H9 (cell line): ENCODE data around the gene MRPL44. TPM values are rescaled to one million over a fixed set of nuclear protein-coding genes. Genes with fewer than 3 reads are reported as not detected.

Experiments
- DNase-seq: peaks from one replicate; pipeline ENCODE4 v3.0.0-alpha.2; 2017
- H2AFZ ChIP-seq: one replicate; pipeline ENCODE4 v1.6.1; 2013; ENCODE audit warnings: mild to moderate bottlenecking, low read length, control low read depth, moderate library complexity
- H2AK5ac ChIP-seq: 2 replicates; pipeline ENCODE4 v1.6.1; 2013; ENCODE audit warnings: low read length, control low read depth, mixed read lengths; ENCODE audit not compliant: insufficient read length
- H2BK120ac ChIP-seq: one replicate; pipeline ENCODE4 v1.6.1; 2013; ENCODE audit warnings: low read depth, mild to moderate bottlenecking, low read length, control low read depth, inconsistent platforms; ENCODE audit not compliant: poor library complexity, severe bottlenecking
- H2BK12ac ChIP-seq: 2 replicates; pipeline ENCODE4 v1.6.1; 2013; ENCODE audit warnings: low read length, control low read depth, mixed read lengths, low read depth; ENCODE audit not compliant: insufficient read length
- H2BK15ac ChIP-seq: 2 replicates; pipeline ENCODE4 v1.6.1; 2013; ENCODE audit warnings: low read depth, low read length, control low read depth
- H2BK20ac ChIP-seq: one replicate; pipeline ENCODE4 v1.6.1; 2013; ENCODE audit warnings: low read depth, mild to moderate bottlenecking, low read length, control low read depth, inconsistent platforms; ENCODE audit not compliant: poor library complexity, severe bottlenecking
- H2BK5ac ChIP-seq: 2 replicates; pipeline ENCODE4 v1.6.1; 2013; ENCODE audit warnings: low read length, control low read depth, mixed read lengths; ENCODE audit not compliant: insufficient read length
- H3K14ac ChIP-seq: 2 replicates; pipeline ENCODE4 v1.6.1; 2013; ENCODE audit warnings: low read length, control low read depth; ENCODE audit not compliant: insufficient read depth
- H3K18ac ChIP-seq: 2 replicates; pipeline ENCODE4 v1.6.1; 2013; ENCODE audit warnings: low read depth, mild to moderate bottlenecking, mixed read lengths, low read length, control low read depth; ENCODE audit not compliant: insufficient read length
- H3K23ac ChIP-seq: 2 replicates; pipeline ENCODE4 v1.6.1; 2013; ENCODE audit warnings: low read length, control low read depth, mixed read lengths, low read depth; ENCODE audit not compliant: insufficient read length
- H3K23me2 ChIP-seq: 2 replicates; pipeline ENCODE4 v1.6.1; 2013; ENCODE audit warnings: low read depth, mild to moderate bottlenecking, mixed read lengths, low read length, control low read depth; ENCODE audit not compliant: insufficient read length, poor library complexity, severe bottlenecking
- H3K27ac ChIP-seq: 2 replicates; pipeline ENCODE4 v1.5.1; 2013; ENCODE audit warnings: low read length, control low read depth, mixed read lengths, low read depth; ENCODE audit not compliant: insufficient read length
- H3K27me3 ChIP-seq: 2 replicates; pipeline ENCODE4 v1.6.1; 2013; ENCODE audit warnings: low read length, control low read depth, inconsistent platforms; ENCODE audit not compliant: insufficient read depth
- H3K4ac ChIP-seq: 2 replicates; pipeline ENCODE4 v1.6.1; 2013; ENCODE audit warnings: low read depth, mild to moderate bottlenecking, control low read depth, inconsistent platforms, low read length, moderate library complexity
- H3K4me1 ChIP-seq: 2 replicates; pipeline ENCODE4 v1.6.1; 2013; ENCODE audit warnings: low read length, control low read depth, inconsistent platforms; ENCODE audit not compliant: insufficient read depth
- H3K4me2 ChIP-seq: 2 replicates; pipeline ENCODE4 v1.6.1; 2013; ENCODE audit warnings: low read length, control low read depth, mixed read lengths; ENCODE audit not compliant: insufficient read length, insufficient read depth
- H3K56ac ChIP-seq: 2 replicates; pipeline ENCODE4 v1.6.1; 2013; ENCODE audit warnings: low read depth, mild to moderate bottlenecking, mixed read lengths, low read length, control low read depth; ENCODE audit not compliant: insufficient read length
- H3K79me1 ChIP-seq: 2 replicates; pipeline ENCODE4 v1.6.1; 2013; ENCODE audit warnings: low read depth, mild to moderate bottlenecking, moderate library complexity, low read length, control low read depth, inconsistent platforms; ENCODE audit not compliant: insufficient read depth, poor library complexity, severe bottlenecking
- H3K79me2 ChIP-seq: 2 replicates; pipeline ENCODE4 v1.6.1; 2013; ENCODE audit warnings: low read length, control low read depth, inconsistent platforms; ENCODE audit not compliant: insufficient read depth
- H3K9ac ChIP-seq: 2 replicates; pipeline ENCODE4 v1.6.1; 2013; ENCODE audit warnings: low read length, control low read depth, mixed read lengths; ENCODE audit not compliant: insufficient read length; ENCODE audit errors: extremely low read depth
- H3K9me3 ChIP-seq: one replicate; pipeline ENCODE4 v1.6.1; 2013; ENCODE audit warnings: low read depth, low read length, inconsistent platforms; ENCODE audit not compliant: control insufficient read depth
- H3T11ph ChIP-seq: one replicate; pipeline ENCODE4 v1.6.1; 2013; ENCODE audit warnings: mild to moderate bottlenecking, low read length, control low read depth, inconsistent platforms
- H4K20me1 ChIP-seq: one replicate; pipeline ENCODE4 v1.6.1; 2013; ENCODE audit not compliant: control insufficient read depth, insufficient read length, insufficient read depth
- H4K5ac ChIP-seq: 2 replicates; pipeline ENCODE4 v1.6.1; 2013; ENCODE audit warnings: low read depth, mild to moderate bottlenecking, mixed read lengths, low read length, control low read depth; ENCODE audit not compliant: insufficient read length
- H4K8ac ChIP-seq: replicated peaks from 2 replicates; pipeline ENCODE4 v1.6.1; 2013; ENCODE audit warnings: low read length, control low read depth, mixed read lengths, low read depth; ENCODE audit not compliant: insufficient read length
- H4K91ac ChIP-seq: 2 replicates; pipeline ENCODE4 v1.6.1; 2013; ENCODE audit warnings: low read depth, mild to moderate bottlenecking, moderate library complexity, mixed read lengths, low read length, control low read depth; ENCODE audit not compliant: insufficient read length
- H3K27ac Mint-ChIP-seq, 3 experiments: 2 replicates in 2 of 3; 3 replicates in 1 of 3; pipeline ENCODE4 v1.8.0; 2020 to 2021; ENCODE audit warnings: mixed read lengths in 3 of 3, mild to moderate bottlenecking in 1 of 3, moderate library complexity in 1 of 3
- H3K27me3 Mint-ChIP-seq: 2 replicates; pipeline ENCODE4 v1.8.0; 2021; ENCODE audit warnings: low read depth, mild to moderate bottlenecking, moderate library complexity, mixed read lengths
- H3K36me3 Mint-ChIP-seq, 3 experiments: 2 replicates in 2 of 3; 3 replicates in 1 of 3; pipeline ENCODE4 v1.8.0; 2020 to 2021; ENCODE audit warnings: low read depth in 3 of 3, mixed read lengths in 3 of 3; ENCODE audit not compliant: insufficient read depth in 1 of 3
- H3K4me1 Mint-ChIP-seq, 2 experiments: 2 replicates each; pipeline ENCODE4 v1.8.0; 2020; ENCODE audit warnings: mixed read lengths in 2 of 2
- H3K4me3 Mint-ChIP-seq, 2 experiments: 2 replicates in 1 of 2; 3 replicates in 1 of 2; pipeline ENCODE4 v1.8.0; 2020 to 2021; ENCODE audit warnings: mild to moderate bottlenecking in 2 of 2, mixed read lengths in 2 of 2, moderate library complexity in 1 of 2
- H3K9me3 Mint-ChIP-seq, 2 experiments: 2 replicates in 1 of 2; 3 replicates in 1 of 2; pipeline ENCODE4 v1.8.0; 2020; ENCODE audit warnings: mild to moderate bottlenecking in 2 of 2, mixed read lengths in 2 of 2, moderate library complexity in 1 of 2
- WGBS: extraction: QIAGEN DNeasy Blood & Tissue Kit; methylation state at CpG from one replicate; pipeline ENCODE4 v1.1.7; 2013; ENCODE audit warnings: missing lambda C conversion rate, low lambda C conversion rate, mixed read lengths; ENCODE audit not compliant: insufficient read length; ENCODE audit errors: extremely low coverage; 5-methylcytosine and 5-hydroxymethylcytosine counted together
- total RNA-seq: library from RNA; stranded (reverse); gene quantifications from 2 replicates; pipeline ENCODE4 v1.2.1, GENCODE V29; 2021
- TF ChIP-seq, protein P1 (sequence below): fragments of 200-600 bp; sonication (generic); conservative IDR thresholded peaks from 3 replicates; pipeline ENCODE4 v1.8.0; 2021; ENCODE audit warnings: antibody characterized with exemption, mild to moderate bottlenecking

Gene MRPL44
- total RNA-seq, 1 experiment from 2014 or later, result 46.1 TPM

DNA sequence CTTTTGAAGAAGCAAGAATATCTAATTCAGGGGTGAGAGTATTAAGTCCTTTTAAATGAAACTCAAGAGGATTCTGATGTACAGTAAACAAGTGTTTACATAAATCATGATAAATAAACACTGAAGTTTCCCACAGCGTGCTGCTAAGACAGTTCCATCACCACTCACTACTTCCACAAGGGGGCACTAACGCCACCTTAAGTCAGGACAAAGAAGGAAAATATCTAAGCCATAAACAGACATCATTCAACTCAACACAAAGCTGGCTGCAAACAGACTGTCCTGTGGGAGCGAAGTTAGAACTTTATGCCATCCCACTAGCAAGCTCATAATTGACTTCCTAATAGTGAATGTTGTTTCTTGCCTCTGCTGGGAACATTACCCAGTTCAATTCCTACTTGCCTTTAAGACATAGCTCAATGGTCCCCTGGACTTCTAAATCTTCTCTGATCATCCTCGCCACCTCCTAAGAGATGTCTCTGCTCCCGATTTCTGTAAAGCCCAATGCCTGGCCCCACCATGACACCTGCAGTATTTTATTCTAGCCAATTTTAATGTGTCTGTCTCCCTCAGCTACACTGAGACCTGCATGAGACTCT lies 36.5 kb downstream of the MRPL44 start:
- Histone ChIP-seq H4K5ac (no peak overlapping the region), H2BK15ac (no peak overlapping the region), H3K9me3 (no peaks in the 10 kb centered on the region), H3K27me3 (no peaks in the 10 kb centered on the region), H3K4me2 (no peak overlapping the region), H3K18ac (no peak overlapping the region), H4K8ac (no peak overlapping the region), H2BK5ac (no peak overlapping the region), H3K23ac (no peak overlapping the region), H3K79me2 (no peaks in the 10 kb centered on the region), H3K14ac (no peak overlapping the region), H2BK20ac (no peak overlapping the region), H3K79me1 (no peaks in the 10 kb centered on the region), H4K91ac (no peak overlapping the region), H3T11ph (no peak overlapping the region), H3K9ac (no peak overlapping the region), H2BK120ac (no peak overlapping the region), H3K23me2 (no peaks in the 10 kb centered on the region), H2AK5ac (no peak overlapping the region), H3K27ac (no peak overlapping the region), H3K56ac (no peak overlapping the region), H3K4ac (no peak overlapping the region), H2BK12ac (no peak overlapping the region), H4K20me1 (no peaks in the 10 kb centered on the region), H3K4me1 (no peaks in the 10 kb centered on the region), H2AFZ (no peak overlapping the region)
- H3K4me3 Mint-ChIP-seq, result no peak overlapping the region
- H3K27me3 Mint-ChIP-seq, result no peaks in the 10 kb centered on the region
- H3K9me3 Mint-ChIP-seq, result no peaks in the 10 kb centered on the region; a peak in 1 of 5 replicates
- DNase-seq, result no peak
- no CpG with 5 or more reads among the region's 5 CpGs for WGBS
- H3K36me3 Mint-ChIP-seq, result peaks cover 0 to 6% (median 0%) of the 10 kb centered on the region in 3 experiments; a peak in 4 of 7 replicates
- TF ChIP-seq, protein P1, sequence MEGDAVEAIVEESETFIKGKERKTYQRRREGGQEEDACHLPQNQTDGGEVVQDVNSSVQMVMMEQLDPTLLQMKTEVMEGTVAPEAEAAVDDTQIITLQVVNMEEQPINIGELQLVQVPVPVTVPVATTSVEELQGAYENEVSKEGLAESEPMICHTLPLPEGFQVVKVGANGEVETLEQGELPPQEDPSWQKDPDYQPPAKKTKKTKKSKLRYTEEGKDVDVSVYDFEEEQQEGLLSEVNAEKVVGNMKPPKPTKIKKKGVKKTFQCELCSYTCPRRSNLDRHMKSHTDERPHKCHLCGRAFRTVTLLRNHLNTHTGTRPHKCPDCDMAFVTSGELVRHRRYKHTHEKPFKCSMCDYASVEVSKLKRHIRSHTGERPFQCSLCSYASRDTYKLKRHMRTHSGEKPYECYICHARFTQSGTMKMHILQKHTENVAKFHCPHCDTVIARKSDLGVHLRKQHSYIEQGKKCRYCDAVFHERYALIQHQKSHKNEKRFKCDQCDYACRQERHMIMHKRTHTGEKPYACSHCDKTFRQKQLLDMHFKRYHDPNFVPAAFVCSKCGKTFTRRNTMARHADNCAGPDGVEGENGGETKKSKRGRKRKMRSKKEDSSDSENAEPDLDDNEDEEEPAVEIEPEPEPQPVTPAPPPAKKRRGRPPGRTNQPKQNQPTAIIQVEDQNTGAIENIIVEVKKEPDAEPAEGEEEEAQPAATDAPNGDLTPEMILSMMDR, result peak; percentile 91
- 0 out of 7 replicates have a peak overlapping the region, but pooled peaks of 1 of the 3 experiments have one; percentile 12 for H3K27ac Mint-ChIP-seq
- peaks cover 6 to 11% of the 10 kb centered on the region in 2 experiments; a peak in 3 of 4 replicates for H3K4me1 Mint-ChIP-seq
